Breast epithelium (tissue), 3 donors: ENCODE measurements around the gene MVB12B.

ENCODE experiments used
- CTCF ChIP-seq, 3 donors: fragments of 450-650 bp; IDR thresholded peaks; one replicate each; pipeline ENCODE4 v1.5.1; 2016 to 2017; ENCODE audit warnings: antibody characterized with exemption in 3 of 3, mild to moderate bottlenecking in 3 of 3, moderate library complexity in 3 of 3
- POLR2AphosphoS5 ChIP-seq, 3 donors: sonication (generic); formaldehyde crosslinking; IDR thresholded peaks; one replicate each; pipeline ENCODE4 v1.6.1; 2017; ENCODE audit warnings: antibody characterized with exemption in 3 of 3

DNA sequence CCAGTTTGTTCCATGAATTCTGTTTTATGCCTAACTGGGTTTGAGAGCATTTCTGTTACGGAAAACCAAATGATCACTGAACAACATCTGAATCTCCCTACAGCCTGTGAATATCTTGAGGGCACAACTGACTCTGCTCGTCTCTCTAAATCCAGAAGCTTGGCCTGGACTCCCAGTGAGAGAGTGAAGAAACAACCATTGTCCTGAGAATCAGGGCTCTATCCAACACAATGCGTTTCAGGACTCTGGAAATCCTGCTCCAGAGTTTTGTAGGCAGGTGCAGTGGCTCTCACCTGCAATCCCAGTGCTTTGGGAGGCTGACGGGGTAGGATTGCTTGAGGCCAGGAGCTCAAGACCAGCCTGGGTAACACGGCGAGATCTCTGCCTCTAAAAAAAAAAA lies 7.8 kb upstream of the MVB12B start:
- no peak for TF ChIP-seq POLR2AphosphoS5 (IDR thresholded peaks at IDR 0.05)
- TF ChIP-seq CTCF (IDR thresholded peaks at IDR 0.05): no peak
